Tibial nerve (tissue), 3 donors: ENCODE measurements around the gene TRPM2.

Experiments used
- CTCF ChIP-seq, 5 experiments: fragments of 200-600 bp in 3 of 5; fragments of 450-650 bp in 2 of 5; sonication (generic) in 3 of 5; IDR thresholded peaks; one replicate each; pipeline ENCODE4 v1.5.1; 2016 to 2019; ENCODE audit warnings: antibody characterized with exemption in 5 of 5, mild to moderate bottlenecking in 3 of 5, moderate library complexity in 2 of 5
- POLR2A ChIP-seq, 2 donors: fragments of 450-650 bp; IDR thresholded peaks; one replicate each; pipeline ENCODE4 v1.6.1; 2017; ENCODE audit warnings: antibody characterized with exemption in 2 of 2, mild to moderate bottlenecking in 2 of 2, moderate library complexity in 2 of 2

GRCh38 chr21:44433791-44434567 is 80.6 kb downstream of the TRPM2 start:
- no peak for TF ChIP-seq CTCF (IDR thresholded peaks at IDR 0.05)
- no peak for TF ChIP-seq POLR2A (IDR thresholded peaks at IDR 0.05)
